ENCODE data around the gene EGLN3.
"Not testable (repeated sequence)": the region's sequence is repeated elsewhere in the genome, so short reads cannot be mapped to it uniquely, and the experiment has no call there.

Gene EGLN3

DNA sequence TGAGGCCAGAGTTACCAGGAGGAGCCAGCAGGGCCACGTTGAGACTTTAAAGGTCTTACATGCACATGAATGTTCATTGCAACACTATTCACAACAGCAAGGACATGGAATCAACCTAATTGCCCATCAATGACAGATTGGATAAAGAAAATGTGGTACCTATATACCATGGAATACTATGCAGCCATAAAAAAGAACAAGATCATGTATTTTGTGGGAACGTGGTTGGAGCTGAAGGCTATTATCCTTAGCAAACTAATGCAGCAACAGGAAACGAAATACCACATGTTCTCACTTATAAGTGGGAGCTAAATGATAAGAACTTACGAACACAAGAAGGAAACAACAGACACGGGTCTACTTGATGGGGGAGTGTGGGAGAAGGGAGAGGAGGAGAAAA, 11.6 kb upstream of the EGLN3 start:
- not testable (repeated sequence) for DNase-seq (ENCODE audit: low read depth in 1 of 2, low spot score in 1 of 2)

DNA sequence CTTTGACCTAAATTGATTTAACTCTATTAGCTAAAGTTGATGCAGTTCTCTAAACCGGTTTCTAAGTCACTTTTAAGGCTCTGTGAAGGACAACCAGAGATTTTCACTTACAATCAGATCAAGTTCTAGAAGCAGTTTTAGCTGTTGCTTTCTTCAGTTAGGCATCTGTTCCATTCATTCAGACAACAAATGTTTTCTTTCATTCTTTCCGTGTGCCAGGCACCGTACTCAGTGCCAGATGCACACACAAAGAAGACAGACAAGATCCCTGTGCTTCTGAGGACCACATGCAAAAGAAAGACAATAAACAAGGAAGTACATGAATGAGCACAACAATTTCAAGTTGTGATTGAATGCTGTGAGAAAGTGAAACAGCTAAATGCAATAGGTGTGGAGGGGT, 11.1 kb upstream of the EGLN3 start:
- no peak for DNase-seq (ENCODE audit: low read depth in 1 of 2, low spot score in 1 of 2)

DNA sequence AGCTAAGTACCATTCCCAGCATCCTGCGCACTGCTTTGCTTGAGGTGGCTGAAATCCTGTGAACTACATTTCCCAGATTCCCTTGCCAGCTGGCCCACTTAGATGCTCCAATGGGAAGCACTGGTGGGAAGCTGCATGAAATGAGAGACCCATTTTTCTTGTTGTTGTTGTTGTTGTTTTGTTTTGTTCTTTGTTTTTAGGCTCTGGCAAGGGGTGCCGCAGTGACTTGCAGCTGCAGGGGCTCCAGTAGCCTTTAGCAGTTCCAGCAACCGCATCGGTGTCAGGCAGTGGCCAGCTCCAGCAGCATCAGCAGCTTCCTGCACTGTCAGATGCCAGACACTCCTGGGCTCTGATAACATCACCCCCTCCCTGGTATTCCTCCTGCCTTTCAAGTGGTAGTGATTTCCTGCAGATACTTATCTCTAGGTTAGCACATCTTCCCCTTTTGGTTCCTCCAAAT, 8.8 kb upstream of the EGLN3 start:
- no peak for DNase-seq (ENCODE audit: low read depth in 1 of 2, low spot score in 1 of 2)

DNA sequence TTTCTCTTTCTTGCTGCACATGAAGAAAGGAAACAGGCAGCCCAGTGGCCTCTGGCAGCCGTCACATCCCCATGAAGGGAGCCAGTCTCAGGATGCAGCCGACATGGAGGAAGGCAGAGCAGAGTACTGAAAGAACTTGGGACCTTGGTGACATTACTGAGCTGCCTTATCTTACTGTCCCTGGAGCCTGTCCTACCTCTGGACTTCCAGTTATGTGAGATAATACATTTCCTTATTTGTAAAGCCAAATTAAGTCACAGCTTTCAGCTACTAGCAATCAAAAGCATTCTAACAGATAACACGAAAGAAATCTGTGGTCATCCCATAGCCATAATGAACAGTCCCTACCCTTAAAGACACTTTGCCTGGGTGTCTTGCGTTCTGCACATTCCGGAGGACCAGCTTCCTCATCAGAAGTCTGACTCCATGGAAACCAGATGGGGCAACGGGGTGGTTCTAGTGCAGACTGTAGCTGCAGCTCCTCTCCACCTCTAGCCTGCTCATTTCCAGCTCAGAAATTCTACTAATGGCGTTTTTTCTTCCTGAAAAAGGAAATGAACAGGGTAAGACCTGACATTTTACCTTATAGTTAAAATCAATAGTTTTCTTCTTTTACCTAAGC, 7.8 kb upstream of the EGLN3 start:
- no peak for DNase-seq (ENCODE audit: low read depth in 1 of 2, low spot score in 1 of 2)

DNA sequence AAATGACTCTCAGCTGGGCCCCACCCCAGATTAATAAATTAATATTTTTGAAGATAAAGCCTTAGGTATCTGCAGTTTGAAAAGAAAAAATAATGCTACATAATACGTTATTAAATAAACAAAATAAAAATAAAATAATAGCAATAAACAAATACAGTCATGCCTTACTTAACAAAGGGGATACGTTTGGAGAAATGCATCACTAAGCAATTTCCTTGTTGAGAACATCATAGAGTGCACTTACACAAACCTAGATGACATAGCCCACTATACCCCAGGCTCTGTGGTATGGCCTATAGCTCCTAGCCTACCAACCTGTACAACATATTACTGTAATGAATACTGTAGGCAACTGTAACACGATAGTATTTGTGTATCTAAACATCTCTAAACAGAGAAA, 7.1 kb upstream of the EGLN3 start:
- no peak for DNase-seq (ENCODE audit: low read depth in 1 of 2, low spot score in 1 of 2)

DNA sequence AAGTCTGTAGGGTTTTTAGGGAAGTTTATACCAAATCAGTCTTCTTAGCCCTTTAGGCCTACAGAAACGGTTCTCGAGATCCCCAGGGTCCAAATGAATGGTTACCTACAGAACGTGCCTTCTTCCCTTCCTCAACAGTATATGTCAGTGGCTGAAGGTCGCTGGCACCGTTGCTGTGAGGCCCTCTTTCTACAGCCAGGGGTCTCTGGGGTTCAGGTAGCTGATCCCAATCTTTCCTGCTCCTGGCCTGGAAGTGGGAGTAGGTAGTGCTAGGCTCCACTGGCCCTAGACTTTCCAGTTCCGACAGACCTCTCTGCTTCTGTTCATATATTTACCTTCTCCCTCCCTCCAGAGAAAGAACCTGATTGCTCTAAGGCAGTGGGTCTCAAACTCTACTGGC, 6.4 kb upstream of the EGLN3 start:
- no peak for DNase-seq (ENCODE audit: low read depth in 1 of 2, low spot score in 1 of 2)

DNA sequence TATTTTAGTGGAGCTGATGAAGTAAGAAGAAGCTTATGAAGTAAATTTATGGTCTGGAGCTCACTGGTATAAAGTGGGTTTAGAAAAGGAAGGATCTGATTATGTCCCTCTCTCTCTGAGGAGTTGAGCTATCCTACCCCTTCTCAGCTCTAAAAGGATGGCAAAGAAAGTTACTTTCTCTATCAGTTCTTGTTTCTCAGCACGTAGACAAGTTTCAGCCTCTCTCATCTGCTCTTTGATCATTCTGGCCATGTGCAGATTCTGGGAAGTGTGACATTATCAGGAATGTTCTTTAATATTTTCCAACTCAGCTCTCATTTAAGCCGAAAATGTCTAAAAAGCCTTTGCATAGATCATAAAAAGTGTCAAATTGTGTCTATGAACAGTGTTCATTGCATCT, 5.8 kb upstream of the EGLN3 start:
- DNase-seq (ENCODE audit: low read depth in 1 of 2, low spot score in 1 of 2) = no peak

DNA sequence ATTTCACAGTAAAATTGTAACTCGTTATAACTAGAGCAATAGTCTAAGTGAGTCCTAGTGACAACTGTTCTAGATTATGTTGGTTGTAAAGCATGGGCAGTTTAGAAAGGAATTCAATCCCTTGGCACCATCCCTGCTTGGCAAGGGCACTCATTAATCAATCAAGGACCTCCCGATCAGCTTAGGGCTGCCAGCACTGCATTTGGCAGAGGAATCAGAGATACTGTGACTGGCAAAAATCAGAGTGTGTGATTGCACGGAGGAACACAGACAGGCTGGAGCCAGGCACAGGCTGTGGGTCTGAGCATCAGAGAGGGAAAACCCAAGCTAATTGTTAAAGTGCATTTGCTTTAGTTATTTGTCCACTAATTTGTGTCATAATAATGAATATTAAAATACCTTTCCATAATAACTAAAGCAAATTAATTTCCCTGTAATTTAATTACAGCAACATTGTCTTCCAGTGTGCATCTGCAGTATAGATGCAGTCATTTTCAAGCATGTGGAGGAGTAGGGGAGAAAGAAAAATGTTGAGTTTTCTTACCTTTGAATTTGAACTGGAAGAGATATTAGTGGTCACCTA, 3.2 kb upstream of the EGLN3 start:
- DNase-seq (ENCODE audit: low read depth in 1 of 2, low spot score in 1 of 2) = no peak

DNA sequence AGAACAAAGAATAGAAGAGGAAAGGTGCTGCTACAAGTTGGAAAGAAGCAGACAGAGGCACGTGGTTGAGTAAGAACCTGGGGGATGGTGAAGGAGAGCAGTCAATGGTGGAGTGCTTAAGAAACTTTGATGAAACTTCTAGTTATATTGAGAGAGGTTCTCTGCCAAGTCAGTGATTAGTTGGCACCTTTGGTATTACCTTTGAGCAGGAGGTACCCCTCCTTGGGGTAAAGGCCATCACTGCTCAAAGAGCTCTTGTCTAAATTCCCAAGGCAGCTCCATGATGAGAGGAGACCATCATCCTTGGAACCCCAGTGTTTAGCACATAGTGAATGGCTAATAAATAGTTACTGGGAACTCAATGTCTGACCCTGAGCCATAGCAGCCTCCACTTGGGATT, 1.7 kb upstream of the EGLN3 start:
- no peak for DNase-seq (ENCODE audit: low read depth in 1 of 2, low spot score in 1 of 2)

DNA sequence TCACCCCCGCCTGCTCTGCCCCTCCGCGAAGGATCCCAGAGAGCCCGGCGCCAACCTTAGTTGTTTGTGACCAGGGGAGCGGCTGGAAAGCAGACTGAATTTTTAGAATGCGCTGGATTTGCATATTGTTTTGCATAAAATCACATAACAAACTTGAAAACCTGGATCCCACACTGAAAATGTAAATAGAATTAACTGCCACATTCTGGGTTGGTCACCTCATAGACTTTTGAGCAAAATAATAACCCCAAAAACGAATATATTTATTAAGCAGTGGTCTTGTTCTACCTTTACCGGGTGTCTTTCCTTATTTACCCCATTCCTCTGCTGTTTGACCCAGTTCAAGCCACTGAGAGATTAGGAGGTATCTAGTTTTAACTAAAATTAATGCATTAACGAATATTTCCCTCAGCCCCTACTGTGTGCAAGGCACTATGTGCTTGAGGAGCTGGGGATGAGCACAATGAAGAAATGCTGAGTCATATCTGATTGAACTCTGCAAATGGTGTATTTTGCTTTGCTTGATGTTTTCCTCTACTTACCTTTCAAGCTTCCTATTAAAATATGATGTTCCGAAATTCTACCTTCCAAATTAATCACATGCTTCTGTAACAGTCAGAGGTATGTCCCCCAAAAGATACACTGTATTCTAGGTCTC, 438 bp upstream of the EGLN3 start:
- no peak for DNase-seq (ENCODE audit: low read depth in 1 of 2, low spot score in 1 of 2)

DNA sequence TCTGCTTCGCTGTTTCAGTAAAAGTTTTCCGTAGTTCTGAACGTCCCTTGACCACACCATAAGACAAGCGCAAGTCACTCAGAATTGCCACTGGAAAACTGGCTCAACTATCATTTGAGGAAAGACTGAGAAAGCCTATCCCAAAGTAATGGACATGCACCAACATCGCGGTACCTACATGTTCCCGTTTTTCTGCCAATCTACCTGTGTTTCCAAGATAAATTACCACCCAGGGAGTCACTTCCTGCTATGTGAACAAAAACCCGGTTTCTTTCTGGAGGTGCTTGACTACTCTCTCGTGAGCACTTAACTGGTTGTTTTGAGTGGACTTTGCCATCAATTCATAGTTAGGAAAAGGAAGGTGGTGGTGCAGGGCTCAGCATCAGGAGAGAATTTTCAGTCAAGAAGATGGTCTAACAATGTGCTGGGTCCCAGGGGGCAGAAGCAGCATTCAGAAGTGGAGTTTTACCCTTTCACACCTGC, 1.4 kb downstream of the EGLN3 start:
- DNase-seq (ENCODE audit: low read depth in 1 of 2, low spot score in 1 of 2) = no peak

DNA sequence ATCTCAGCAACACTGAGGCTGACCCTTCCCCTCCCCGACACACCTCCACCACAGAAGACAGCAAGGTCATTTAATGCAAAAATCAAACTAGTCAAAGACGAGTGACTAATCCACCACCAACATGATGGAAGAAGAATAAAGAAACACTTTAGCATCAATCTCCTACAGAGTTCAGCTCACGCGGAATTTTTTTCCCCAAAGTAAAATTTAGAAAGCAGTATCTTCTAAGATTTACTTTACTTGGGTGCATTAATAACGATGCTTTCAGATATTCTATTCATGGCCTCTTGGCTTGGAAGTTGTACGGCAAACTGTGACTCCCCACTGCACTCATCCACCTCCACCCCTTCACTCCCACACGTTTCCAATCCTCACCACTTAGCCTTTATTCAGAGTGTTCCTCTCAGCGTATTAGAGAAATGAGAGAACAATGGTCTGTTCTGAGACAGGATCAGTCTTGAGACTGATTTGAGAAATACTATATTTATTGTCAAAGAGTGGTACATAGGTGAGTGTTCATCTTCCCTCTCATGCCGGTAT, 1.9 kb downstream of the EGLN3 start:
- no peak for DNase-seq (ENCODE audit: low read depth in 1 of 2, low spot score in 1 of 2)

DNA sequence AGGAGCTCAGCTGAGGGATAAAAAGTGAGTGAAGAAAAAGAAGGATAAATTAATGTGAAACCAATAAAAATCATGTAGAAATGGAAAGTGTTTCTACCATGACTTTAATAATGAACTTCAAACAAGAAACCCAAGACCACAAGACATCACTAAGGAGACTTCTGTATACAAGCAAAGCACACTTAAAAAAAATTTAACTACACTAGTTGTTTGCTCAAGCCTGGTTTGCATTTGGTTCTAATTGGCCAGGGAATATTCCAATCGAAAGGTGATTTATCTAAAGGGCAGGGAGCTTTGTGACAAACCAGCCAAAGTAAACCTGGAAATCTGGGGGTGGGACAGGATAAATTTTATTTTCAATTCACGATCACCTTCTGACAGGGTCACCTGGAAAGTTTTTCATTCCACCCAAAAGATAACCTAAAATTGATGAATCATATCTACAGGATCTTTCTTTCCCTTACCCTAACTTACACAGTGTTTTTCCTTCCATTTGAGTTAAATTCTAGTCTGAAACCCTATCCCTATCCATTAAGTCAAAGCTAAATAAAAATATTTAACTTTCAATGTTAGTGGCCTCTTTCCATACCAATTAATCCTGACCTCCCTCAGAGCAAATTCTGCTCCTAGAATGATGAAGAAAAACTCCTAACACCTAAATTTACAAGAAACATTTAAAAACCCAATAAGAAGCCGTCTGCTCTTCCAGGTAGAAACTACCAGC, 2.6 kb downstream of the EGLN3 start:
- DNase-seq (ENCODE audit: low read depth in 1 of 2, low spot score in 1 of 2) = no peak

DNA sequence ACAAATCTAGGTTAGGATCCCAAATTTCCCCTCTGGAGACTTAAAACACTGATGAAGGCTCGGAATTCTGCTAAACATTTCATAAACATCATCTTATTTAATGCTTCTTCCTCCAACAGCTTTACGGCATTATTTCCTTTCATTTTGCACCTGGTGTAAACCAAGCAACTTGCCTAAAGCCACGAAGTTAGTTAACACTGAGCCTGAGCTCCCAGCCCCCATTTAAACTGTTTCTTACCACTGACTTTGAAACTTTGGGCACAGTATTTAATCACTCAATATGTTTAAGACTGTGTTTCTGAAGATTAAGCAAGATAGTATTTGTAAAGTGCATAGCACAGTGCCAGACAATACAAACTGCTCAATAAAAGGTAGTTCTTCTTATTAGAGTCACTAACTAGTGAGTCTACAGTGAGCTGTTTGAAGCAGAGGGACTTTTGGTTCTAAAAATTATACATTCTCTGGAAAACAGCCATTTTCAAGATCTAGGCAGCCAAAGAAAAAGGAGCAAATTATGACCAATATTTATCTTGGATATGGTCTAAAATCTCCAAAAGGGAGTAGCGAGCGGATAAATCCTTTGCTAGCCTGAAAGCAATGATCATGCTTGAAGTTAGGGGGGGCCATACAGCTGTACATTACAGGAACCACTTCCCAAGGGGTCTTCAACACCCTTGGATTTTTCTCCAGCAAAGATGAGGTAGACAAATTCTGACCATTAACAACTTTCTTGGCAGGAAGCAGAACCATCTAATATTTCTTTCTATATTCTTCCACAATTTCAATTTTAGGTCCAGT, 4.0 kb downstream of the EGLN3 start:
- no peak for DNase-seq (ENCODE audit: low read depth in 1 of 2, low spot score in 1 of 2)

DNA sequence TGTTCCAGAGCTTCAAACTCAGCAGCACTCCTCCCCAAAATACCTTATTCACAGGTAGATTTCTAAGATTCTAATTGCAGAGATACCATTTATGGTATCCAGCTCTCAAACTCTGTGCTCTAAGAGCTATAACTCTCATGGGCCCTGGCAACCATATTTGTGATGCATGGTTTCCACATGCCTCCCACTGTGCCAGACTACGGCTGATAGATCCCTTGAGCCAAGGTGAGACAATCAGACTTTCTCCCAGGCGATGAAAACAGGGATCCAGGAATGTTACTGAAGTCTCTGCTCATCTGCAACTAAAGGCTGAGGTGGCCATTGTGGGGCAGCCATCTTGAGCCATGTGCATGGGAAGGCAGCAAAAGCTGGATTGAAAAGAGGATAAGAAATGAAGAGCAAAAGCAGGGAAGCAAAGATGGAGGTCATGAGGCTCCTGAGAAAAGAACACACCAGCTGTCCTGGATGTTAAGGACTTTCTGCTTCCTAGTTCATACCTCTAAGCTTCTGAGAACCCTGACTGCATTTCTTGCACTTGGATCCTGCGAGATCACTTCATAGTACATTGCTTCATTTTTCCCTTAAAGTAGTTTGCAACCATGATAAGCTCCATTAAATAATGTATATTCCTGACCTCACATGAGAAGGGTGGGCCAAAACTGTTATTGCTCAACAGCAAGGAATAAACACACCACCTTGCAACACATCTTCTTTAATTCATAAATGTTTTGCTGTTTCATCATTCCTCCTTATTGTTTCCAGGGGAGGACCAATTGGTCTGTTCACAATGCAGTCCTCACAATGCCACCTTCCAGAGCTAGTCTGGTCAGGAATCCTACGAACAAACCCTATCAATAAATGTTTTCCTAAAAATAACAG, 5.4 kb downstream of the EGLN3 start:
- no peak for DNase-seq (ENCODE audit: low read depth in 1 of 2, low spot score in 1 of 2)

DNA sequence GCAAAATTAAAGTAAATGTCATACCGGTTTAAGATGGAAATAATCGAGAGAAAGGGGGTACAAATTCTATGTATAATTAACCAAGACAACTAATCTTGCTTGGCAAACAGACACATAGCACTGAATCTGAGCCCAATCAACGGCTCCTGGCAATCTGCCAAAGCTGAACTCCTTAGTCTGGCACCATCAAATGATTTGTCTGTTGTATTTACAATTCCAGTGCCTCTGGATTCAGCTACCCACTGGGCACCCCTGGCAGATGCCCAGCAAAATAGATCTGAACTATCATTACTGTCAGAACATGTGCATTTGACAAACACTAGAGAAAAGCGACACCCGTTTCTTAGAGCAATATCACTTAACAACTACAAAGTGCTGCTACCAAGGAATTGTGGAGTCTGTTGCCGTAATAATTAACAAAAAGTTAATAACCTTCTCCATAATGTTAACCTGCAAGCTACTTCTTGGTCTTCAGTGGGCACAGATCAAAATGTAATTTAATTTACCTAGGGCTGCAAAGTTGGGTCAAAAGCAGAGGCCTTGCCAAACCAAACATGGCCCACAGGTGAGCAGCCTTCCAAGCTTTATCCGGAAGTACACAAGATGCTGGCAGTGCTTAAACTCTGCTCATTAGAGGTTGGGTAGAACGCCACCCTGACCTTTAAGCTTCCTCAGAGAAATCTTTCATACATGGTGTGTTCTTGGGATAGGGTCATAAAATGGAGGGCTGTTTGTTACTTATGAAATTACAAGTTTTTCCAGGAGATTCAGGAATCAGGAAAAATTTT, 7.6 kb downstream of the EGLN3 start:
- no peak for DNase-seq (ENCODE audit: low read depth in 1 of 2, low spot score in 1 of 2)

DNA sequence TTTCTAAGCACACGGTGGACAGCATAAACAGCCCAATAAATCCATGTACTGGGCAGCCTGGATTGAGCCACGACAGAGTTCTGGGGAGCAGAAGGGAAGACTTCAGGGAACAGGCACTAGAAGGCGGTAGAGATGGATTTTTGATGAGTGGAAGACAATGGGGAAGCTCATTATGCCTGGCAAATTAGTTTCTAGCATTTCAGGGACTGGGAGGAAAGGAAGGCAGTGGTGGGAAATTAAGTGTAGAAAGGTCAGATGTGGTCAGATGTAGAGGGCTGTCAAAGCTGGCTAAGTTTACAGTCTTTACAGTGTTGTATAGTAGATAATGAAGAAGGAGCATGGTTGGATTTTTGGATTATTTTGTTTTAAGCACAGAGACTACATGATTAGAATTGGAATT, 9.2 kb downstream of the EGLN3 start:
- no peak for DNase-seq (ENCODE audit: low read depth in 1 of 2, low spot score in 1 of 2)

DNA sequence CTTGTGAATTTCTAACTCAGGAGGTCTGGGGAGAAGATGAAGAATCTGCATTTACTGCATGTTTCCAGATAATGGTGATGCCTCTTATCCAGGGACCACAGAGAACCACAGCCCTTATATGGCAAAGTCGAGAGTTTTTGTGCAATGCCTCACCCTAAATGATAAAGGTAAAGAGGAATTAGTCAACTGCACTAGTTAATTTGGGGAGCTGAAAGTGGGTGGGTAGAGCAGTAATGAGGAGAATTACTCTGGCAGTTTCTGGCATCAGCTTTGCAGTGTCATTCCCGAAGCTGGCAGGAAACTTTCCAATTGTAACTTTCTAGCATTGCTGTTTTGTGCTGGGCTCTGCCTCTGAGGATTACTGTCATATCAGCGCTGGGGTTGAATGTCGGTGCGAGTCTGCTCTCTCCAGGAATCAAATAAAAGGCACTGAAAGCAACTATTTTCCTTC, 10.3 kb downstream of the EGLN3 start:
- DNase-seq (ENCODE audit: low read depth in 1 of 2, low spot score in 1 of 2) = no peak
